Effector memory CD4-positive, alpha-beta T cell (primary cell): ENCODE results near the gene ZNF280D.
"Not testable (repeated sequence)": the region's sequence is repeated elsewhere in the genome, so short reads cannot be mapped to it uniquely, and the experiment has no call there.

Experiments used
- DNase-seq, 3 donors: peaks; one replicate each; pipeline ENCODE4 v3.0.0-alpha.2; 2020
- H3K27ac ChIP-seq: 2 replicates; pipeline ENCODE4 v1.7.0; 2013; ENCODE audit warnings: mild to moderate bottlenecking, low read length, moderate library complexity; ENCODE audit not compliant: insufficient read depth, poor library complexity, severe bottlenecking
- H3K27me3 ChIP-seq: replicated peaks from 2 replicates; pipeline ENCODE4 v1.7.0; 2013; ENCODE audit warnings: mild to moderate bottlenecking, low read length; ENCODE audit not compliant: insufficient read depth, control insufficient read depth, poor library complexity, severe bottlenecking
- H3K36me3 ChIP-seq: 2 replicates; pipeline ENCODE4 v1.7.0; 2013; ENCODE audit warnings: mild to moderate bottlenecking, low read length, moderate library complexity; ENCODE audit not compliant: control insufficient read depth, insufficient read depth
- H3K4me1 ChIP-seq: 2 replicates; pipeline ENCODE4 v1.7.0; 2013; ENCODE audit warnings: low read length, mild to moderate bottlenecking; ENCODE audit not compliant: control insufficient read depth, insufficient read depth, poor library complexity, severe bottlenecking
- H3K4me3 ChIP-seq: 2 replicates; pipeline ENCODE4 v1.7.0; 2013; ENCODE audit warnings: low read length, low read depth, mild to moderate bottlenecking; ENCODE audit not compliant: insufficient read depth, poor library complexity, severe bottlenecking
- H3K9me3 ChIP-seq: 2 replicates; pipeline ENCODE4 v1.7.0; 2013; ENCODE audit warnings: mild to moderate bottlenecking, low read length, moderate library complexity; ENCODE audit not compliant: control insufficient read depth

ZNF280D gene

GRCh38 chr15:56719774-56720555, 13.3 kb downstream of the ZNF280D start:
- H3K4me1 ChIP-seq, result no peaks in the 10 kb centered on the region
- no peak for DNase-seq
- H3K27ac ChIP-seq, result no peak overlapping the region
- no peaks in the 10 kb centered on the region for H3K27me3 ChIP-seq
- no peak overlapping the region for H3K4me3 ChIP-seq
- no peaks in the 10 kb centered on the region for H3K9me3 ChIP-seq
- H3K36me3 ChIP-seq, result no peaks in the 10 kb centered on the region

- Histone ChIP-seq H3K27ac (no peak overlapping the region), H3K4me1 (no peaks in the 10 kb centered on the region), H3K36me3 (no peaks in the 10 kb centered on the region), H3K4me3 (no peak overlapping the region), H3K9me3 (no peaks in the 10 kb centered on the region), H3K27me3 (no peaks in the 10 kb centered on the region)
- DNase-seq, result no peak
Measured at GRCh38 chr15:56719021-56719612, 14.2 kb downstream of the ZNF280D start.

- no peaks in the 10 kb centered on the region for H3K27me3 ChIP-seq
- no peak for DNase-seq
Measured at GRCh38 chr15:56718560-56718959, 14.7 kb downstream of the ZNF280D start.

GRCh38 chr15:56716334-56716733, 17.0 kb downstream of the ZNF280D start:
- no peaks in the 10 kb centered on the region for H3K9me3 ChIP-seq
- H3K27me3 ChIP-seq, result no peaks in the 10 kb centered on the region
- H3K27ac ChIP-seq, result no peak overlapping the region
- no peak overlapping the region for H3K4me3 ChIP-seq
- H3K4me1 ChIP-seq, result no peaks in the 10 kb centered on the region
- DNase-seq, result no peak
- H3K36me3 ChIP-seq, result no peaks in the 10 kb centered on the region

More at GRCh38 chr15:56718560-56718959, 14.7 kb downstream of the ZNF280D start:
- Histone ChIP-seq H3K27ac (no peak overlapping the region), H3K4me1 (no peaks in the 10 kb centered on the region), H3K4me3 (no peak overlapping the region), H3K36me3 (no peaks in the 10 kb centered on the region), H3K9me3 (no peaks in the 10 kb centered on the region)

GRCh38 chr15:56715220-56715619, 18.1 kb downstream of the ZNF280D start:
- Histone ChIP-seq H3K9me3 (no peaks in the 10 kb centered on the region), H3K27ac (no peak overlapping the region), H3K36me3 (no peaks in the 10 kb centered on the region), H3K4me3 (no peak overlapping the region), H3K27me3 (no peaks in the 10 kb centered on the region), H3K4me1 (no peaks in the 10 kb centered on the region)
- DNase-seq, result no peak

GRCh38 chr15:56709502-56709901, 23.8 kb downstream of the ZNF280D start:
- H3K9me3 ChIP-seq, H3K4me1 ChIP-seq, H3K36me3 ChIP-seq, DNase-seq, H3K27me3 ChIP-seq, H3K27ac ChIP-seq, H3K4me3 ChIP-seq: not testable (repeated sequence)

- H3K4me1 ChIP-seq, result no peaks in the 10 kb centered on the region
- no peak for DNase-seq
- H3K9me3 ChIP-seq, result no peaks in the 10 kb centered on the region
- H3K36me3 ChIP-seq, result peaks cover 32% of the 10 kb centered on the region
- no peak overlapping the region for H3K4me3 ChIP-seq
- H3K27ac ChIP-seq, result no peak overlapping the region
- H3K27me3 ChIP-seq, result no peaks in the 10 kb centered on the region
Measured at GRCh38 chr15:56699743-56700142, 33.6 kb downstream of the ZNF280D start.

GRCh38 chr15:56698270-56698669, 35.0 kb downstream of the ZNF280D start:
- Histone ChIP-seq H3K27me3 (no peaks in the 10 kb centered on the region), H3K4me1 (no peaks in the 10 kb centered on the region), H3K9me3 (no peaks in the 10 kb centered on the region), H3K27ac (no peak overlapping the region), H3K36me3 (peaks cover 25% of the 10 kb centered on the region), H3K4me3 (no peak overlapping the region)
- no peak for DNase-seq

GRCh38 chr15:56693761-56694160, 39.5 kb downstream of the ZNF280D start:
- Histone ChIP-seq H3K27ac (no peak overlapping the region), H3K9me3 (no peaks in the 10 kb centered on the region), H3K36me3 (no peaks in the 10 kb centered on the region), H3K4me1 (no peaks in the 10 kb centered on the region), H3K4me3 (no peak overlapping the region), H3K27me3 (no peaks in the 10 kb centered on the region)
- no peak for DNase-seq

- Histone ChIP-seq H3K27me3 (no peaks in the 10 kb centered on the region), H3K27ac (no peak overlapping the region), H3K4me3 (no peak overlapping the region), H3K4me1 (no peaks in the 10 kb centered on the region), H3K9me3 (no peaks in the 10 kb centered on the region), H3K36me3 (no peaks in the 10 kb centered on the region)
- DNase-seq, result no peak
Measured at GRCh38 chr15:56690733-56691132, 42.6 kb downstream of the ZNF280D start.
